Fibroblast of lung (primary cell): ENCODE results near the gene PPP1R14B. TPM values are rescaled to one million over a fixed set of nuclear protein-coding genes. Genes with fewer than 3 reads are reported as not detected.
A peak's percentile ranks its signal among the peaks of the same experiment; 100 is the strongest.

Experiments used
- DNase-seq, 2 donors: peaks; one replicate each; pipeline versions ENCODE4 v3.0.0 to v3.0.0-alpha.2; 2010; ENCODE audit warnings: low read depth in 2 of 2
- H2AFZ ChIP-seq: 2 replicates; pipeline ENCODE4 v1.5.1; 2012; ENCODE audit warnings: low read length, control low read depth, inconsistent platforms
- H3K27ac ChIP-seq: 2 replicates; pipeline ENCODE4 v1.5.1; 2011; ENCODE audit warnings: low read length, control low read depth; ENCODE audit not compliant: insufficient read depth
- H3K27me3 ChIP-seq: 2 replicates; pipeline ENCODE4 v1.5.1; 2011; ENCODE audit warnings: mild to moderate bottlenecking, low read length; ENCODE audit not compliant: control insufficient read depth, insufficient read depth
- H3K36me3 ChIP-seq: 2 replicates; pipeline ENCODE4 v1.5.1; 2011; ENCODE audit warnings: low read length; ENCODE audit not compliant: control insufficient read depth, insufficient read depth
- H3K4me1 ChIP-seq: 2 replicates; pipeline ENCODE4 v1.5.1; 2011; ENCODE audit warnings: low read length; ENCODE audit not compliant: control insufficient read depth, insufficient read depth; ENCODE audit errors: extremely low read depth
- H3K4me2 ChIP-seq: 2 replicates; pipeline ENCODE4 v1.5.1; 2011; ENCODE audit warnings: low read length, control low read depth; ENCODE audit not compliant: insufficient read depth; ENCODE audit errors: extremely low read depth
- H3K4me3 ChIP-seq, 4 experiments: fragments of 200-600 bp in 1 of 4; sonication (generic) in 1 of 4; replicated peaks in 1 of 4; 2 replicates each; pipeline ENCODE4 v1.5.1; 2011 to 2016; ENCODE audit warnings: low read length in 4 of 4, low read depth in 3 of 4, mild to moderate bottlenecking in 3 of 4, control low read depth in 2 of 4, inconsistent platforms in 1 of 4, mixed read lengths in 1 of 4; ENCODE audit not compliant: insufficient read depth in 1 of 4; ENCODE audit errors: control extremely low read depth in 1 of 4
- H3K79me2 ChIP-seq: 2 replicates; pipeline ENCODE4 v1.5.1; 2012; ENCODE audit warnings: mild to moderate bottlenecking, low read length, inconsistent platforms; ENCODE audit not compliant: control insufficient read depth, insufficient read depth
- H3K9ac ChIP-seq: 2 replicates; pipeline ENCODE4 v1.5.1; 2011; ENCODE audit warnings: mild to moderate bottlenecking, low read length, control low read depth; ENCODE audit not compliant: insufficient read depth
- H3K9me3 ChIP-seq: 2 replicates; pipeline ENCODE4 v1.5.1; 2012; ENCODE audit warnings: low read depth, low read length; ENCODE audit not compliant: control insufficient read depth, insufficient read depth
- H4K20me1 ChIP-seq: 2 replicates; pipeline ENCODE4 v1.5.1; 2011; ENCODE audit warnings: low read length; ENCODE audit not compliant: control insufficient read depth, insufficient read depth; ENCODE audit errors: extremely low read depth
- EZH2 ChIP-seq: IDR thresholded peaks from 2 replicates; pipeline ENCODE4 v1.5.1; 2012; ENCODE audit warnings: low read length, control low read depth, mild to moderate bottlenecking; ENCODE audit errors: missing control alignments
- polyA plus RNA-seq, 2 donors: library from polyadenylated mRNA; depleted of rRNA in 1 of 2; stranded (reverse) in 1 of 2; unstranded in 1 of 2; fragments of >200 nt; gene quantifications; 2 replicates each; pipeline ENCODE4 v1.2.1, GENCODE V29; 2011 to 2012; ENCODE audit warnings: missing spikeins in 1 of 2
- total RNA-seq: library from RNA; depleted of rRNA; stranded (reverse); fragments of >200 nt; gene quantifications from 2 replicates; pipeline ENCODE4 v1.2.1, GENCODE V29; 2014
- TF ChIP-seq, protein P1 (sequence below), 2 donors: IDR thresholded peaks in 1 of 2; conservative IDR thresholded peaks in 1 of 2; 1 replicate in 1 of 2; 2 replicates in 1 of 2; pipeline ENCODE4 v1.5.1; 2011 to 2012; ENCODE audit warnings: low read length in 2 of 2, control low read depth in 1 of 2, inconsistent platforms in 1 of 2, low read depth in 1 of 2, mild to moderate bottlenecking in 1 of 2

The PPP1R14B gene
- total and polyA plus RNA-seq, 2 donors (not counting 1 experiment from before 2014, with no cell fraction given): 107 to 122 TPM

DNA sequence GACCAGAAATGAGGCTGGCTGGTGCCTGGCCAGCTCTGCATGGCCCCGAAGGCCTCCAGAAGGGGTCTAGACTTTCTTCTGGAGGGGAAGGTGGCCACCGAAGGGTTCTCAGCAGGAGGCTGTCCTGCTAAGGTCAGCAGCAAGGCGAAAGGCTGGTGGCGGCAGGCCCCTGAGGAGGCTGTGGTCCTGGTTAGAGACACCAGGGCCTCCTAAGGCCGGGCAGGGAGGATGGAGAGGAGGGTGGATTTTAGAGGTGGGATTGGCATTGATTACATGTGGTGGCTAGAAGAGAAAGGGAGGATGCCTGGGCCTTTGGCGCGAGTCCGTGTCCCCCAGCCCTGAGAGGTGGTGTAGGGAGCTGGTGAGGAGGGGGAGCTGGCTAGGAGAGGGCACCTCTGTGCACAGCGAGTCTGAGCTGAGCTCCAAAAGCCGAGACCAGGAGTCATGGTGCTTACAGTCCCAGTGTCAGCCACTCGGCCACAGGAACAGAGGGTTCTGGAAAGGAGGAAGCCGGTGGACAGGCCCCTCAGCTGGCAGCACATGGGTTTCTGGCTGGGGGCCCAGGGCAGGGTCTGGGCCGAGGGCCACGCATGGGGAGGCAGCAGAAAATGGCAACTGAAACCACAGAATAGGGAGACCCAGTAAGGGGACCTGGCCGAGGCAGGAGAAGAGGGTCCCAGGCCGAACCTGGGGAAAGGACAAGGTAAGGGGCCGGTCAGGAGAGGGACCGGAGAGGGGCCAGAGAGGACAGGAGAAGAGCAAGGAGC is 37.8 kb downstream of the PPP1R14B start:
- TF ChIP-seq, protein P1, sequence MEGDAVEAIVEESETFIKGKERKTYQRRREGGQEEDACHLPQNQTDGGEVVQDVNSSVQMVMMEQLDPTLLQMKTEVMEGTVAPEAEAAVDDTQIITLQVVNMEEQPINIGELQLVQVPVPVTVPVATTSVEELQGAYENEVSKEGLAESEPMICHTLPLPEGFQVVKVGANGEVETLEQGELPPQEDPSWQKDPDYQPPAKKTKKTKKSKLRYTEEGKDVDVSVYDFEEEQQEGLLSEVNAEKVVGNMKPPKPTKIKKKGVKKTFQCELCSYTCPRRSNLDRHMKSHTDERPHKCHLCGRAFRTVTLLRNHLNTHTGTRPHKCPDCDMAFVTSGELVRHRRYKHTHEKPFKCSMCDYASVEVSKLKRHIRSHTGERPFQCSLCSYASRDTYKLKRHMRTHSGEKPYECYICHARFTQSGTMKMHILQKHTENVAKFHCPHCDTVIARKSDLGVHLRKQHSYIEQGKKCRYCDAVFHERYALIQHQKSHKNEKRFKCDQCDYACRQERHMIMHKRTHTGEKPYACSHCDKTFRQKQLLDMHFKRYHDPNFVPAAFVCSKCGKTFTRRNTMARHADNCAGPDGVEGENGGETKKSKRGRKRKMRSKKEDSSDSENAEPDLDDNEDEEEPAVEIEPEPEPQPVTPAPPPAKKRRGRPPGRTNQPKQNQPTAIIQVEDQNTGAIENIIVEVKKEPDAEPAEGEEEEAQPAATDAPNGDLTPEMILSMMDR (conservative IDR thresholded peaks at IDR 0.05 in 1 of 2, IDR thresholded peaks at IDR 0.05 in 1 of 2; ENCODE audit: low read depth in 1 of 2, low read length in 2 of 2): no peak
- TF ChIP-seq EZH2: no peak
- DNase-seq: no peak
- H2AFZ ChIP-seq: no peak overlapping the region
- no peak overlapping the region for H3K4me2 ChIP-seq
- no peak overlapping the region for H3K27ac ChIP-seq
- H3K9ac ChIP-seq: no peak overlapping the region
- peaks cover 15% of the 10 kb centered on the region for H3K36me3 ChIP-seq
- H3K27me3 ChIP-seq: no peaks in the 10 kb centered on the region
- H3K4me1 ChIP-seq: peaks cover 18% of the 10 kb centered on the region
- H4K20me1 ChIP-seq: no peaks in the 10 kb centered on the region
- H3K9me3 ChIP-seq: no peaks in the 10 kb centered on the region
- no peaks in the 10 kb centered on the region for H3K79me2 ChIP-seq
- H3K4me3 ChIP-seq: no peak overlapping the region

DNA sequence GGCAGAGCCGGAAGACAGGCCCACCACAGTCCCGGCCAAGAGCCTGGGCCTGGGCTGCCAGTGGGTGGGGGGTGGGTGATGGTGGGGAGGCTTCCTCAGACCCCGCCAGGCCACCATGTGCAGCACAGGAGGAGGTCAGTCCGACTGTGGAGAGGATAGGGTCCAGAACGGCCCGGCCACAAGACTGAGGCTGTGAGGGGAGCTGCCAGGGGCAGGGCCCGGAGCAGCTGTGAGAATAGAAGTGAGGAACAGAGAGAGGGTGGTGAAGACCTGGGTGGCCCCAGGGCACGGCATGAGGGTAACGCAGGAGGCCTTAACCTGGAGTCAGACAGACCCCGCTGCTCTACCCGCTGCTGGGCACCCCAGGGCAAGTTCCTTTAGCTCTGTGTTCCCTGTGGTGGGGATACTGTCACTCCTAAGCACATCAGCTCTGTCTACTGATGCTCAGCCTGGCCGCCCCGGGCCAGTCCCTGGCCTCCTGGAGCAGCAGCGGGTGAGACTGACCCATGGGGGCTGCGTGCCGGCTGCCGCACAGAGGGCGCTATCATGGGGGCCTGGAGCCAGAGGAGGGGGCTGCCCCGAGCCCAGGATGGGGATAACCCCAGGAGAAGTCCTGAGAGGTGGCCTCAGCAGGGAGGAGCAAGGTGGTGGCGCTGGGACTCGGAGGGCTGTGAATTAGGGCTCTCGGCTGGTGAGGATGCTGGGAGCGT is 38.5 kb downstream of the PPP1R14B start:
- peaks cover 22% of the 10 kb centered on the region for H3K36me3 ChIP-seq
- no peak overlapping the region for H2AFZ ChIP-seq
- no peak overlapping the region for H3K4me2 ChIP-seq

DNA sequence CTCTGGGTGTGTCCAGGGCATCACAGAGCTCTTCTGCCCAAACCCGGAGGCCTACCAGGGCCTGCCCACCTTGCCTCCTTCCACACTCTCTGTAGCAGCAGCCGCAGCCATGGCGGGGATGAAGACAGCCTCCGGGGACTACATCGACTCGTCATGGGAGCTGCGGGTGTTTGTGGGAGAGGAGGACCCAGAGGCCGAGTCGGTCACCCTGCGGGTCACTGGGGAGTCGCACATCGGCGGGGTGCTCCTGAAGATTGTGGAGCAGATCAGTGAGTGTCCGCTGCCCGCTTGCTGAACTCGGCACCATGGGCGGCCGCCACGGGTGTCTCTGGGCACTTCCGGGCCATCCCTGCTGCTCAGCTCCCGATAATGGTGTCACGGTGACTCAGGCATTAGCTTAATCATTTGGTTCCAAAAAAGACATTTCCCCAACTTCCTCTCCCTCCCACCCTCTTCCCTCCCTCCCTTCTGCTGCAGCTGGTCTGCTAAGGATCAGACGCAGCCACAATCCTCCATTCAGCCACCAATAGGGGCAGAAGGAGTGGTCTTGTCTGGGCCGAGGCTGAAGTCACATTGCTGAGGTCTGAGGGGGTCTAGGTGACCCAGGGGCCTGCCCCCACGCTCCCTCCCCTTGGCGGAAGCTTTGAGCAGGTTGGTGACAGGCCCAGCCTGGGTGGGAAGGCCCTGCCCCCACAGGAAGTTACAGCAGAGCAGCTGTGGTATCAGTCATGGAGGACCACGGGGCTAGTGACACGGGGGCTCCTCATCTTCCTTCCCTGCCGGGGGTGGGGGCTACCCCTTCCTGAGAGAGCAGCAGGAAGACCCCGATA is 39.3 kb downstream of the PPP1R14B start:
- H3K9me3 ChIP-seq: no peaks in the 10 kb centered on the region
- peak; percentile 69 to 81 for DNase-seq
- H2AFZ ChIP-seq: peak overlapping the region; percentile 62
- H3K36me3 ChIP-seq: peaks cover 24% of the 10 kb centered on the region
- H3K4me3 ChIP-seq: peak overlapping the region in 1 of 4 experiments; percentile 16
- H4K20me1 ChIP-seq: no peaks in the 10 kb centered on the region
- H3K79me2 ChIP-seq: no peaks in the 10 kb centered on the region
- peak overlapping the region; percentile 63 for H3K9ac ChIP-seq
- H3K27ac ChIP-seq: peak overlapping the region; percentile 89
- H3K4me2 ChIP-seq: peak overlapping the region; percentile 44
- peaks cover 18% of the 10 kb centered on the region for H3K4me1 ChIP-seq
- H3K27me3 ChIP-seq: no peaks in the 10 kb centered on the region
- TF ChIP-seq, protein P1 (conservative IDR thresholded peaks at IDR 0.05 in 1 of 2, IDR thresholded peaks at IDR 0.05 in 1 of 2; ENCODE audit: low read depth in 1 of 2, low read length in 2 of 2): no peak

More for the DNA sequence above, 38.5 kb downstream of the PPP1R14B start:
- Histone ChIP-seq H3K27me3 (no peaks in the 10 kb centered on the region), H3K9ac (peak overlapping the region; percentile 63), H3K27ac (peak overlapping the region; percentile 89), H3K9me3 (no peaks in the 10 kb centered on the region), H4K20me1 (no peaks in the 10 kb centered on the region), H3K79me2 (no peaks in the 10 kb centered on the region), H3K4me1 (peaks cover 18% of the 10 kb centered on the region), H3K4me3 (peak overlapping the region in 1 of 4 experiments; percentile 16)
- TF ChIP-seq EZH2: no peak
- DNase-seq: no peak
